Prostate gland (tissue), 2 donors: Measurements from ENCODE around the gene LONP2. TPM values are rescaled to one million over a fixed set of nuclear protein-coding genes. Genes with fewer than 3 reads are reported as not detected.

Source experiments
- DNase-seq: peaks from one replicate; pipeline ENCODE4 v3.0.0-alpha.2; 2019; ENCODE audit warnings: low spot score
- H3K27ac ChIP-seq, 2 donors: fragments of 200-600 bp; sonication (generic); 2 replicates each; pipeline ENCODE4 v1.5.1; 2017 to 2019
- H3K27me3 ChIP-seq: fragments of 200-600 bp; sonication (generic); replicated peaks from 2 replicates; pipeline ENCODE4 v1.5.1; 2019; ENCODE audit not compliant: insufficient read depth
- H3K36me3 ChIP-seq, 2 donors: fragments of 200-600 bp; sonication (generic); 1 replicate in 1 of 2; 2 replicates in 1 of 2; pipeline versions ENCODE4 v1.5.1 to v1.8.1; 2017 to 2019
- H3K4me1 ChIP-seq: fragments of 200-600 bp; sonication (generic); replicated peaks from 2 replicates; pipeline ENCODE4 v1.5.1; 2019
- H3K4me3 ChIP-seq, 2 donors: fragments of 200-600 bp; sonication (generic); 2 replicates each; pipeline ENCODE4 v1.5.1; 2017 to 2019
- H3K9me3 ChIP-seq: fragments of 200-600 bp; sonication (generic); 2 replicates; pipeline ENCODE4 v1.5.1; 2017
- CTCF ChIP-seq, 4 experiments: fragments of 200-600 bp in 2 of 4; fragments of 450-650 bp in 2 of 4; sonication (generic) in 2 of 4; IDR thresholded peaks; 1 replicate in 3 of 4; 2 replicates in 1 of 4; pipeline ENCODE4 v1.5.1; 2016 to 2019; ENCODE audit warnings: antibody characterized with exemption in 4 of 4, mild to moderate bottlenecking in 2 of 4, moderate library complexity in 2 of 4
- POLR2A ChIP-seq: fragments of 450-650 bp; IDR thresholded peaks from one replicate; pipeline ENCODE4 v1.6.1; 2016; ENCODE audit warnings: antibody characterized with exemption, mild to moderate bottlenecking
- POLR2AphosphoS5 ChIP-seq: sonication (generic); formaldehyde crosslinking; IDR thresholded peaks from one replicate; pipeline ENCODE4 v1.6.1; 2017; ENCODE audit warnings: antibody characterized with exemption
- WGBS: methylation state at CpG from one replicate; pipeline ENCODE4 v1.1.5; 2018; 5-methylcytosine and 5-hydroxymethylcytosine counted together
- intact Hi-C: fragments of 100-400 bp; cut with DNase I; formaldehyde crosslinking; loops from one replicate; pipeline ENCODE4 v1.14.2; 2022
- total RNA-seq, 2 donors: library from RNA; depleted of rRNA; stranded (reverse); fragments of >200 nt; gene quantifications; one replicate each; pipeline ENCODE4 v1.1.0, GENCODE V29; 2016

The LONP2 gene
- total RNA-seq, 2 donors from 2014 or later: 74.6 to 81.0 TPM

GRCh38 chr16:48247311-48247710 is 3.2 kb downstream of the LONP2 start, which contains the start of gene ABCC11:
Gene ABCC11 (minus strand): TSS chr16:48247539. CDS start chr16:48231921, 15,618 bp downstream.
- no peak within 1 kb of the TSS for H3K27ac ChIP-seq
- H3K36me3 ChIP-seq: no peaks in the 10 kb centered on the region
- H3K27me3 ChIP-seq: no peaks in the 10 kb centered on the region
- WGBS: 33% methylated on average over 4 of the region's 4 CpGs
- H3K9me3 ChIP-seq: no peaks in the 10 kb centered on the region
- TF ChIP-seq CTCF (IDR thresholded peaks at IDR 0.05): no peak
- TF ChIP-seq POLR2AphosphoS5: no peak
- intact Hi-C loops: loop anchor here (10.0 kb wide), 2 partner anchors 287 to 377 kb away; no protein-coding TSS in a partner anchor
- no peak within 1 kb of the TSS for H3K4me3 ChIP-seq
- H3K4me1 ChIP-seq: peaks cover 8% of the 10 kb centered on the region
- no peak for DNase-seq

- TF ChIP-seq POLR2A: no peak
- no peak for TF ChIP-seq CTCF (IDR thresholded peaks at IDR 0.05)
- no peak for TF ChIP-seq POLR2AphosphoS5
- Histone ChIP-seq H3K27me3 (no peaks in the 10 kb centered on the region), H3K4me3 (no peak overlapping the region), H3K36me3 (no peaks in the 10 kb centered on the region), H3K4me1 (peaks cover 8% of the 10 kb centered on the region), H3K27ac (peak overlapping the region in 1 of 2 donors; percentile 3), H3K9me3 (no peaks in the 10 kb centered on the region)
- no peak for DNase-seq
- WGBS: 68% methylated on average over 5 of the region's 5 CpGs
- intact Hi-C loops: no loop called here
Observed at GRCh38 chr16:48250520-48251278, 6.6 kb downstream of the LONP2 start.

- Histone ChIP-seq H3K4me3 (no peak overlapping the region), H3K27me3 (no peaks in the 10 kb centered on the region), H3K27ac (no peak overlapping the region), H3K9me3 (no peaks in the 10 kb centered on the region), H3K4me1 (no peaks in the 10 kb centered on the region), H3K36me3 (no peaks in the 10 kb centered on the region)
- TF ChIP-seq POLR2A (no peak), CTCF (IDR thresholded peaks at IDR 0.05) (no peak), POLR2AphosphoS5 (no peak)
- WGBS: 49% methylated on average over 5 of the region's 5 CpGs
- DNase-seq: no peak
- intact Hi-C loops: no loop called here
Observed at GRCh38 chr16:48252013-48252412, 7.9 kb downstream of the LONP2 start.

DNA sequence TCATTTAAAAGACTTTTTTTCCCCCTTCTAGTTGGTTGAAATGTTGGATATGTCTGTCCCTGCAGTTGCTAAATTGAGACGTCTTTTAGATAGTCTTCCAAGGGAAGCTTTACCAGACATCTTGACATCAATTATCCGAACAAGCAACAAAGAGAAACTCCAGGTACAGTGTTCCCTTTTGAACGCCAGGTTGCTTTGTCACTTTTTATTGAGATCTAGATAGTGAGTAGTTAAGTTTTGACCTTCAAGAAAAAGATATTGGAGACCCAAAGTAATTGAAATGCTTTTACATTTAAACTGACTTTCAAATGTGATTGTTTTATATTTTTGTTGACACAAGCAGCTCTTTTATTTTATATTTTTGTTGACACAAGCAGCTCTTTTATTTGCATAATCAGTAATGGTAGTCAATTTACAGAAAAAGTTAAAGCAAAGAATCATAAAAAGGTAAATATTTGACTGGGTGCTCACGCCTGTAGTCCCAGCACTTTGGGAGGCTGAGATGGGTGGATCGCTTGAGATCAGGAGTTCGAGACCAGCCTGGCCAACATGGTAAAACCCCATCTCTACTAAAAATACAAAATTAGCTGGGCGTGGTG is 12.6 kb downstream of the LONP2 start:
- H3K9me3 ChIP-seq: no peaks in the 10 kb centered on the region
- no peaks in the 10 kb centered on the region for H3K36me3 ChIP-seq
- H3K4me3 ChIP-seq: no peak overlapping the region
- H3K4me1 ChIP-seq: no peaks in the 10 kb centered on the region
- H3K27me3 ChIP-seq: no peaks in the 10 kb centered on the region
- no peak for DNase-seq
- peak overlapping the region; percentile 32 to 57 for H3K27ac ChIP-seq
- intact Hi-C loops: no loop called here
- WGBS: 61% methylated on average over 7 of the region's 7 CpGs
- no peak for TF ChIP-seq CTCF (IDR thresholded peaks at IDR 0.05)
- no peak for TF ChIP-seq POLR2A
- TF ChIP-seq POLR2AphosphoS5: peak; percentile 15
